ENCODE data around the gene ASIC1. TPM values are rescaled to one million over a fixed set of nuclear protein-coding genes. Genes with fewer than 3 reads are reported as not detected.

The ASIC1 gene
- total RNA-seq, 2 donors from 2014 or later, result 1.0 to 1.1 TPM

GRCh38 chr12:50070314-50071060 is 13.1 kb downstream of the ASIC1 start:
- DNase-seq, result peak; percentile 89
- TF ChIP-seq CTCF (IDR thresholded peaks at IDR 0.05), result peak; percentile 81
- no peaks in the 10 kb centered on the region for H3K36me3 ChIP-seq
- H3K4me3 ChIP-seq, result no peak overlapping the region
- no peaks in the 10 kb centered on the region for H3K4me1 ChIP-seq
- intact Hi-C loops (cut with DNase I), result loop anchor here (5.0 kb wide), 1 partner anchor 33 kb away; no protein-coding TSS in a partner anchor
- no peak overlapping the region for H3K27ac ChIP-seq
- no peak overlapping the region for H3K9ac ChIP-seq (ENCODE audit: low read depth in 2 of 2, low read length in 2 of 2)
- no peaks in the 10 kb centered on the region for H3K27me3 ChIP-seq
- no peaks in the 10 kb centered on the region for H3K9me3 ChIP-seq

DNA sequence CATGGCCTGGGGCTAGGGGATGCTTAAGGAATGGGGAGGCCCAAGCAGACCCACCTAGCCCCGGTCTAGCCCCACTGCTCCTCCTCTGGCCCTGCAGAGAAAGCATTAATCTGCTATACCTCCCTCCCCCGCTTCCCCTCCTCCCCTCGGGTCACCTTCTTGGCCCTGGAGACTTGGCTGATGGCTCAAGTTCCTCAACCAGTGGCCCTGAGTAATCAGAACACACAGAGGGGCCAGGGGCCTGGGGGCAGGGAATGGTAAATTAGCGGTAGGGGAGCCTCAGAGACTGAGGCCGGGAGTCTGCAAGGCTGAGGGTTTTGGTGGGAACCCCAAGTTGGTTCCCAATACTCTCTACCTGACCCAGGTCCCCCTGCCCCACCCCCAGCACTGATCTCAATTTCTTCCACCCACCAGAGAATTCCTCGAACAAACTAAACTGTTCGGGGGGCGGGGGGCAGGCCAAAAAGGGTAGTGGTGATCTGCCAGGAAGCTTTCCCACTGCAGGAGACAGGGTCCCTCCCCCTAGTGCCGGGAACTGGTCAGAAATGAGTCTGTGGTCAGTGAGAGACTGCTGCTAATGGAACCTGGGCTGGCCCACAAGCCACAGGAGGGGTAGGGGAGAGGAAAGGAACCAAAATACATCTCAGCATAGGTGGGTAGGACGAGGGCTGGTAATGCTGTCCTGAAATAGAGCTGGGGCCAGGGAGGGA is 15.0 kb downstream of the ASIC1 start:
- Histone ChIP-seq H3K9ac (ENCODE audit: low read depth in 2 of 2, low read length in 2 of 2) (no peak overlapping the region), H3K36me3 (no peaks in the 10 kb centered on the region), H3K27me3 (no peaks in the 10 kb centered on the region), H3K9me3 (no peaks in the 10 kb centered on the region), H3K4me1 (no peaks in the 10 kb centered on the region), H3K27ac (no peak overlapping the region), H3K4me3 (no peak overlapping the region)
- TF ChIP-seq CTCF (IDR thresholded peaks at IDR 0.05), result no peak
- intact Hi-C loops (cut with DNase I), result loop anchor here (5.0 kb wide), 1 partner anchor 35 kb away; no protein-coding TSS in a partner anchor
- DNase-seq, result no peak

DNA sequence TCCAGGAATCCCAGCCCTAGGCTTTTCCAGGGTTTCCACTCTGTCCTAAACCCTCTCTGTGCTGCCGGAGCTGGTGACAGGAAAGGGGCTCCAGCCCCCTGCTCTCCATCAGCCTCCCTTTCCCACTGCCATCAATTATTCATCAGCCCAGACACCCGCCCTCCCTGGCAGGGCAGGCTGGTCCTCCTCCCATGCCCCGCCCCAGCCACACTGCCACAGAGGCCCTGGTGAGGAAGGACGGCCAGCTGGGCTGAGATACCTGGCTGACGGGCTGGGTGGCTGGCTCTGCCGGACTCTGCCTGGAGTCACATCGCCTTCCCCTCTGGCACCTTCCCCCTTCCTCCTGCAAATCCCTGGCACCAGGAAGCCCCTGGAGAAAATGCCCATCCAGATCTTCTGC is 15.8 kb downstream of the ASIC1 start:
- Histone ChIP-seq H3K36me3 (no peaks in the 10 kb centered on the region), H3K4me1 (no peaks in the 10 kb centered on the region), H3K4me3 (no peak overlapping the region), H3K27ac (no peak overlapping the region), H3K9ac (ENCODE audit: low read depth in 2 of 2, low read length in 2 of 2) (no peak overlapping the region), H3K9me3 (no peaks in the 10 kb centered on the region), H3K27me3 (no peaks in the 10 kb centered on the region)
- TF ChIP-seq CTCF (IDR thresholded peaks at IDR 0.05), result no peak
- no peak for DNase-seq
- intact Hi-C loops (cut with DNase I), result loop anchor here (5.0 kb wide), 1 partner anchor 36 kb away; no protein-coding TSS in a partner anchor

GRCh38 chr12:50073712-50074111 is 16.3 kb downstream of the ASIC1 start:
- Histone ChIP-seq H3K9me3 (no peaks in the 10 kb centered on the region), H3K27me3 (no peaks in the 10 kb centered on the region), H3K36me3 (no peaks in the 10 kb centered on the region), H3K4me1 (no peaks in the 10 kb centered on the region), H3K27ac (no peak overlapping the region), H3K9ac (ENCODE audit: low read depth in 2 of 2, low read length in 2 of 2) (no peak overlapping the region), H3K4me3 (no peak overlapping the region)
- DNase-seq, result no peak
- TF ChIP-seq CTCF (IDR thresholded peaks at IDR 0.05), result no peak
- intact Hi-C loops (cut with DNase I), result loop anchor here (5.0 kb wide), 1 partner anchor 36 kb away; no protein-coding TSS in a partner anchor

GRCh38 chr12:50074936-50075807 is 17.8 kb downstream of the ASIC1 start:
- TF ChIP-seq CTCF (IDR thresholded peaks at IDR 0.05), result peak; percentile 84
- Histone ChIP-seq H3K27ac (no peak overlapping the region), H3K9me3 (no peaks in the 10 kb centered on the region), H3K36me3 (no peaks in the 10 kb centered on the region), H3K4me1 (no peaks in the 10 kb centered on the region), H3K9ac (ENCODE audit: low read depth in 2 of 2, low read length in 2 of 2) (peak overlapping the region in 1 of 2 donors; percentile 16), H3K27me3 (no peaks in the 10 kb centered on the region), H3K4me3 (no peak overlapping the region)
- DNase-seq, result peak; percentile 90
- intact Hi-C loops (cut with DNase I), result loop anchor here (5.0 kb wide), 2 partner anchors 38 to 102 kb away; no protein-coding TSS in a partner anchor

All from colonic mucosa (tissue), 4 donors.